OCI-LY7 (cell line): ENCODE measurements around the gene IFT80.

Experiments used
- EZH2phosphoT487 ChIP-seq: fragments of 200-600 bp; sonication (generic); IDR thresholded peaks from 2 replicates; pipeline ENCODE4 v1.6.1; 2018; ENCODE audit warnings: low read depth, borderline replicate concordance, mild to moderate bottlenecking, mixed run types, antibody characterized with exemption, low read length, moderate library complexity, mixed read lengths
- TF ChIP-seq, protein P1 (sequence below): fragments of 200-600 bp; sonication (generic); conservative IDR thresholded peaks from 2 replicates; pipeline ENCODE4 v1.5.1; 2014; ENCODE audit warnings: mild to moderate bottlenecking, antibody characterized with exemption, low read length, moderate library complexity, mixed read lengths

DNA sequence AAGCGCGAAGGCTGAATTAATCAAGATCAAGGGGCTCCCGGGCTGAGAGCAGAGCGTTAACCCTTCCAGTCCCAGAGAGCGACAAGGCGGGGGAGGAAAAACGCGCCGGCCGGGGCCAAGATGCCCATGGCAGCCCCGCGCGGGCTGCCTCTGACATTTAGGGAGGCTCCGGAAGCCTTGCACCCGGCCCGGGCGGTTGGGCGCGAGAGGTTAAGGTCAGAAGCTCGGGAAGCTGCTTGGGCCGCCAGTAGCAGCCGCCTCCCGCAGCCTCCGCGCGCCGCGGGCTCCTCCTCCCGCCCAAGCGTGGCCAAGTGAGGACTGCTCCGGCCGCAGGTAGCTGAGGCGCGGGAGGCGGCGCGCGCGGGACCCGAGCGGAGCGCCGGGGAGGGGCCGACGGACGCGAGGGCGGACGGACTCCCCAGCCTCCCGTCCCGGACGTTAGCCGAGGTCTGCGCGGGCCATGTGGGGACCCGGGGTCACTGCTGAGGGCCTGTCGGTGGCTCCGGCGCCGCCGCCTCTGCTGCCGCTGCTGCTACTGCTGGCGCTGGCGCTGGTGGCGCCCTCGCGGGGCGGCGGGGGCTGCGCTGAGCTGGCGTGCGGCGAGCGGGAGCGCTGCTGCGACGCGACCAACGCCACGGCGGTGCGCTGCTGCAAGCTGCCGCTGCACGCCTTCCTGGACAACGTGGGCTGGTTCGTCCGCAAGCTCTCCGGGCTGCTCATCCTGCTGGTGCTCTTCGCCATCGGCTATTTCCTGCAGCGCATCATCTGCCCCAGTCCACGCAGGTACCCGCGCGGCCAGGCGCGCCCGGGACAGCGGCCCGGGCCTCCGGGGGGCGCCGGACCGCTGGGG lies 173.6 kb downstream of the IFT80 start, which contains the start of gene C3orf80:
- TF ChIP-seq, protein P1, sequence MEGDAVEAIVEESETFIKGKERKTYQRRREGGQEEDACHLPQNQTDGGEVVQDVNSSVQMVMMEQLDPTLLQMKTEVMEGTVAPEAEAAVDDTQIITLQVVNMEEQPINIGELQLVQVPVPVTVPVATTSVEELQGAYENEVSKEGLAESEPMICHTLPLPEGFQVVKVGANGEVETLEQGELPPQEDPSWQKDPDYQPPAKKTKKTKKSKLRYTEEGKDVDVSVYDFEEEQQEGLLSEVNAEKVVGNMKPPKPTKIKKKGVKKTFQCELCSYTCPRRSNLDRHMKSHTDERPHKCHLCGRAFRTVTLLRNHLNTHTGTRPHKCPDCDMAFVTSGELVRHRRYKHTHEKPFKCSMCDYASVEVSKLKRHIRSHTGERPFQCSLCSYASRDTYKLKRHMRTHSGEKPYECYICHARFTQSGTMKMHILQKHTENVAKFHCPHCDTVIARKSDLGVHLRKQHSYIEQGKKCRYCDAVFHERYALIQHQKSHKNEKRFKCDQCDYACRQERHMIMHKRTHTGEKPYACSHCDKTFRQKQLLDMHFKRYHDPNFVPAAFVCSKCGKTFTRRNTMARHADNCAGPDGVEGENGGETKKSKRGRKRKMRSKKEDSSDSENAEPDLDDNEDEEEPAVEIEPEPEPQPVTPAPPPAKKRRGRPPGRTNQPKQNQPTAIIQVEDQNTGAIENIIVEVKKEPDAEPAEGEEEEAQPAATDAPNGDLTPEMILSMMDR, result peak; percentile 42
- TF ChIP-seq EZH2phosphoT487, result no peak
